SH-SY5Y (cell line): ENCODE measurements around the gene INTS4.

Experiments used
- GATA2 ChIP-seq: IDR thresholded peaks from 2 replicates; pipeline ENCODE4 v1.6.1; 2011; ENCODE audit warnings: mild to moderate bottlenecking, low read depth, low read length
- GATA3 ChIP-seq: IDR thresholded peaks from 2 replicates; pipeline ENCODE4 v1.6.1; 2011; ENCODE audit warnings: low read depth, mild to moderate bottlenecking, low read length, moderate library complexity

DNA sequence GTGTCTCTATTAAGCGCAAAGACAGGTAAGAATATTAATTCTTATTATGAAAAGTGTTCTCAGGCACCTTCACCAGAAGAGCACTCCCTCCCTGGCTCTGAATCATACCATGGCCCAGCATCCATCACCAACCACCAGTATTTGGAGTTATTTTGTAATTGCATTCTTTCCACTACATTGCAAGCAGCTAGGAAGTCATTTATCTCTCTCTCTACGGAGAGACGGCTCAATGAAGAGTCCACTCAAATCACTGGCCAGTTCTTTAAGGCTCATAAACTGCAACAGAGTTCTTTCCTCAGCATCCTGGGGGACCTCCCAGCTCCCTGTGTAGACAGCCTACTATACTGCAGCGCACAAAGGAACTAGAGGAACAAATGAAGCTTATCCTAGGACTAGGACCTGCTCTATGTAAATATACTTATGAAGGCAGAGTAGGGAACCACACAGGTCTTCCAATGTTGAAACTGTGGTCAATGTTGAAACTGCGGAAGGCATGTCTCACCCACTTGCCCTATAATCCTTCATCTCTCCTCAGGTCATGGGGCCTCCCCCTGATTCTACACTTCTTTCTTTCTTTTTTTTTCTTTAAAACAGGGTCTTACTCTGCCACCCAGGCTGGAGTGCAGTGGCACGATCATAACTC, 110.2 kb downstream of the INTS4 start:
- TF ChIP-seq GATA2 (no peak), GATA3 (no peak)
